Measurements from ENCODE around the gene EGFLAM. TPM values are rescaled to one million over a fixed set of nuclear protein-coding genes. Genes with fewer than 3 reads are reported as not detected.

Gene EGFLAM
- total and polyA plus RNA-seq, 2 of the 4 experiments (the other 2 are of a cell fraction), result 0.77 to 1.1 TPM

DNA sequence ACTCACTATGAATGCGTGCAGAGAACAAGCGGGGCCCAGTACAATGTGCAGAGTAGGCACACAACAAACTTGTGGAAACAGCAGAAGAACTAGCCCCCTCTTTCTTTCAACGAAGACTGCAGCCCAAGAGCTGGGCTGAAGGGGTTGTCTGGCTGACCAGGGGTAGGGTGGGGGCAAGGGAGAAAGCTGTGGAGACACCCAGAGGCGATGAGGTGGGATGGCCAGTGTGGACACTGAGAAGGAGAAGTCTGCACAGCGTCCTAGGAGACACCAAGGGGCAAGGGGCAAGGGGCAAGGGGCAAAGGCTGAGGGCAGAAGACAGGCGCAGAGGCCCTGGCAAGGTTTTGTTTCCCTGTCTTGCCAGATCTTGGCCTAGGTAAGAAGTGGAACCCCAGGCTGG, 235.8 kb downstream of the EGFLAM start:
- H3K27me3 ChIP-seq (ENCODE audit: control insufficient read depth, insufficient read depth, low read length), result no peaks in the 10 kb centered on the region
- no peaks in the 10 kb centered on the region for H3K9me3 ChIP-seq (ENCODE audit: control insufficient read depth, insufficient read depth, low read length)
- no peak overlapping the region for H3K4ac ChIP-seq (ENCODE audit: low read depth, low read length)
- no peak overlapping the region for H3K27ac ChIP-seq (ENCODE audit: insufficient read depth, low read length)
- H3K36me3 ChIP-seq (ENCODE audit: control insufficient read depth, insufficient read depth, low read length), result peaks cover 17% of the 10 kb centered on the region
- no peak overlapping the region for H2BK5ac ChIP-seq (ENCODE audit: low read depth, low read length, poor library complexity, severe bottlenecking)
- dilution Hi-C loops (cut with HindIII; ENCODE audit: low sequenced_read_pairs, unreplicated experiment) (no loop called here), in situ Hi-C loops (cut with MboI; ENCODE audit: low sequenced_read_pairs) (no loop called here), intact Hi-C loops (cut with micrococcal nuclease) (no loop called here)
- H4K8ac ChIP-seq (ENCODE audit: low read depth in 2 of 2, low read length in 2 of 2), result no peak overlapping the region
- no peak overlapping the region for H4K5ac ChIP-seq (ENCODE audit: low read depth, low read length)
- no peaks in the 10 kb centered on the region for H4K20me1 ChIP-seq (ENCODE audit: insufficient read depth, low read length)
- H2AK5ac ChIP-seq (ENCODE audit: low read depth, low read length), result no peak overlapping the region
- POLR2A ChIA-PET (ENCODE audit: unreplicated experiment), result no interaction called here
- no peak overlapping the region for H3K56ac ChIP-seq (ENCODE audit: extremely low read depth, insufficient read depth, low read length)
- no peak overlapping the region for H3K9ac ChIP-seq (ENCODE audit: low read depth, low read length)
- H3K4me2 ChIP-seq (ENCODE audit: low read depth, low read length), result no peak overlapping the region
- DNase-seq (no peak), ATAC-seq (ENCODE audit: low read depth) (no peak)
- H3K18ac ChIP-seq (ENCODE audit: low read depth, low read length), result no peak overlapping the region
- H2AFZ ChIP-seq (replicated peaks; ENCODE audit: low read length, poor library complexity), result no peak overlapping the region
- no peak overlapping the region for H3K14ac ChIP-seq (replicated peaks; ENCODE audit: low read depth, low read length)
- no peaks in the 10 kb centered on the region; the same call in 1 of the 2 replicates for H3K9me1 ChIP-seq (ENCODE audit: insufficient read depth, low read length)
- H4K91ac ChIP-seq (ENCODE audit: insufficient read depth, low read depth, low read length), result no peak overlapping the region
- no peak for TF ChIP-seq SMC3 (IDR thresholded peaks at IDR 0.05; ENCODE audit: low read depth, low read length)
- TF ChIP-seq CEBPB (IDR thresholded peaks at IDR 0.05; ENCODE audit: low read depth, low read length), result no peak
- TF ChIP-seq, protein P1, sequence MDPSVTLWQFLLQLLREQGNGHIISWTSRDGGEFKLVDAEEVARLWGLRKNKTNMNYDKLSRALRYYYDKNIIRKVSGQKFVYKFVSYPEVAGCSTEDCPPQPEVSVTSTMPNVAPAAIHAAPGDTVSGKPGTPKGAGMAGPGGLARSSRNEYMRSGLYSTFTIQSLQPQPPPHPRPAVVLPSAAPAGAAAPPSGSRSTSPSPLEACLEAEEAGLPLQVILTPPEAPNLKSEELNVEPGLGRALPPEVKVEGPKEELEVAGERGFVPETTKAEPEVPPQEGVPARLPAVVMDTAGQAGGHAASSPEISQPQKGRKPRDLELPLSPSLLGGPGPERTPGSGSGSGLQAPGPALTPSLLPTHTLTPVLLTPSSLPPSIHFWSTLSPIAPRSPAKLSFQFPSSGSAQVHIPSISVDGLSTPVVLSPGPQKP (IDR thresholded peaks at IDR 0.05; ENCODE audit: borderline replicate concordance, low read depth, low read length), result no peak
- TF ChIP-seq MAFK (IDR thresholded peaks at IDR 0.05; ENCODE audit: low read depth, low read length), result no peak
- no peak for TF ChIP-seq NFE2L2 (IDR thresholded peaks at IDR 0.05; ENCODE audit: low read depth, low read length)
- TF ChIP-seq BHLHE40 (IDR thresholded peaks at IDR 0.05; ENCODE audit: low read depth, low read length), result no peak
- TF ChIP-seq CTCF (conservative IDR thresholded peaks at IDR 0.05; ENCODE audit: low read depth, low read length), result no peak
- TF ChIP-seq RCOR1 (IDR thresholded peaks at IDR 0.05; ENCODE audit: insufficient replicate concordance, low read length), result no peak
- no peak for TF ChIP-seq MAZ (IDR thresholded peaks at IDR 0.05; ENCODE audit: borderline replicate concordance, low read depth, low read length)
- TF ChIP-seq USF2 (IDR thresholded peaks at IDR 0.05; ENCODE audit: low read depth, low read length), result no peak
- TF ChIP-seq FOS (IDR thresholded peaks at IDR 0.05; ENCODE audit: low read depth, low read length), result no peak
- TF ChIP-seq RAD21 (IDR thresholded peaks at IDR 0.05; ENCODE audit: low read length), result no peak
- no peak for TF ChIP-seq RFX5 (IDR thresholded peaks at IDR 0.05; ENCODE audit: low read depth, low read length)
- TF ChIP-seq CHD1 (IDR thresholded peaks at IDR 0.05; ENCODE audit: low read depth, low read length), result no peak
- TF ChIP-seq POLR2A (IDR thresholded peaks at IDR 0.05; ENCODE audit: low read depth, low read length), result no peak
- no peak for TF ChIP-seq MXI1 (IDR thresholded peaks at IDR 0.05; ENCODE audit: borderline replicate concordance, low read depth, low read length)
- no peak overlapping the region for H2AK9ac ChIP-seq (replicated peaks; ENCODE audit: low read depth, low read length, poor library complexity)
- no peaks in the 10 kb centered on the region for H3K79me1 ChIP-seq (ENCODE audit: low read depth in 1 of 2, low read length in 2 of 2)
- H3K23ac ChIP-seq (ENCODE audit: low read depth, low read length), result no peak overlapping the region
- H3K4me1 ChIP-seq (ENCODE audit: control insufficient read depth, insufficient read depth, low read length), result no peaks in the 10 kb centered on the region
- no peak overlapping the region for H3K4me3 ChIP-seq (ENCODE audit: insufficient read depth, low read depth, low read length)
- no peak overlapping the region for H2BK20ac ChIP-seq (ENCODE audit: low read depth, low read length)
- no peak overlapping the region for H2BK15ac ChIP-seq (ENCODE audit: low read depth, low read length)
- H2BK120ac ChIP-seq (ENCODE audit: low read depth, low read length), result no peak overlapping the region
- CTCF ChIA-PET, result no interaction called here
- 100% methylated on average over 1 of the region's 6 CpGs; no CpG with 5 or more reads in 1 of the 2 experiments for WGBS, 2 experiments (ENCODE audit: extremely low coverage in 2 of 2, insufficient read length in 1 of 2)
- no TSS peak for BruUV-seq (replicated peaks)

Measured in IMR-90 (cell line).